ENCODE measurements around the gene C3. TPM values are rescaled to one million over a fixed set of nuclear protein-coding genes. Genes with fewer than 3 reads are reported as not detected.
A peak's percentile ranks its signal among the peaks of the same experiment; 100 is the strongest.

C3 gene
- total RNA-seq (2016; rRNA removed; fragmentation: Illumina TruSeq; extraction: Trizol) (700 and 1,455 TPM in 2 replicates), polyA plus RNA-seq (2011; rRNA removed) (6,272 and 9,798 TPM in 2 replicates), polyA minus RNA-seq (2011; rRNA and poly(A)+ RNA removed; ENCODE audit: low replicate concordance) (785 and 9,683 TPM in 2 replicates), Bru-seq, nascent RNA (percentile 98 among the genes with signal in this experiment), BruChase-seq, experiment 1, labeled RNA remaining after a 6-hour chase (percentile 99 among the genes with signal in this experiment), BruChase-seq, experiment 2, labeled RNA remaining after a 2-hour chase (percentile 98 among the genes with signal in this experiment)
- total RNA-seq (2016; cell fraction: cytosol; rRNA removed; fragmentation: Illumina TruSeq; extraction: Trizol; ENCODE audit: low read depth) = 160 and 192 TPM in 2 replicates
- 643 and 1,412 TPM in 2 replicates for total RNA-seq (2016; cell fraction: insoluble cytoplasmic fraction; rRNA removed; fragmentation: Illumina TruSeq; extraction: Trizol)
- total RNA-seq (2016; cell fraction: membrane; rRNA removed; fragmentation: Illumina TruSeq; extraction: Trizol) = 268 and 291 TPM in 2 replicates
- 1,410 and 1,846 TPM in 2 replicates for total RNA-seq (2016; cell fraction: nucleus; rRNA removed; fragmentation: Illumina TruSeq; extraction: Trizol)
- 4,601 and 7,618 TPM in 2 replicates for polyA plus RNA-seq (2011; cell fraction: cytosol; rRNA removed)
- 6,023 and 6,891 TPM in 2 replicates for polyA plus RNA-seq (2011; cell fraction: nucleus; rRNA removed)
- 3,859 and 6,494 TPM in 2 replicates for polyA plus RNA-seq (2012)
- 195 and 210 TPM in 2 replicates for polyA plus RNA-seq (2016; cell fraction: cytosol; fragmentation: Illumina TruSeq; extraction: Trizol; ENCODE audit: low read depth)
- polyA plus RNA-seq (2016; cell fraction: insoluble cytoplasmic fraction; fragmentation: Illumina TruSeq; extraction: Trizol; ENCODE audit: low read depth) = 903 and 1,023 TPM in 2 replicates
- polyA plus RNA-seq (2016; cell fraction: membrane; fragmentation: Illumina TruSeq; extraction: Trizol; ENCODE audit: low read depth) = 286 and 340 TPM in 2 replicates
- polyA plus RNA-seq (2016; cell fraction: nucleus; fragmentation: Illumina TruSeq; extraction: Trizol; ENCODE audit: insufficient read depth, low read depth) = 3,631 and 3,793 TPM in 2 replicates
- polyA minus RNA-seq (2011; cell fraction: cytosol; rRNA and poly(A)+ RNA removed) = 2,000 and 4,520 TPM in 2 replicates
- polyA minus RNA-seq (2011; cell fraction: nucleus; rRNA and poly(A)+ RNA removed) = 1,680 and 2,385 TPM in 2 replicates
- long read RNA-seq, experiment 1, full-length matches to known transcripts = 61 of 368 reads
- long read RNA-seq, experiment 1, partial matches to known transcripts = 283 of 368 reads
- long read RNA-seq, experiment 1, other reads (novel, unspliced or antisense) = 24 of 368 reads
- long read RNA-seq, experiment 2, full-length matches to known transcripts = 124 of 4,467 reads
- long read RNA-seq, experiment 2, partial matches to known transcripts = 2,345 of 4,467 reads
- long read RNA-seq, experiment 2, other reads (novel, unspliced or antisense) = 1,998 of 4,467 reads

DNA sequence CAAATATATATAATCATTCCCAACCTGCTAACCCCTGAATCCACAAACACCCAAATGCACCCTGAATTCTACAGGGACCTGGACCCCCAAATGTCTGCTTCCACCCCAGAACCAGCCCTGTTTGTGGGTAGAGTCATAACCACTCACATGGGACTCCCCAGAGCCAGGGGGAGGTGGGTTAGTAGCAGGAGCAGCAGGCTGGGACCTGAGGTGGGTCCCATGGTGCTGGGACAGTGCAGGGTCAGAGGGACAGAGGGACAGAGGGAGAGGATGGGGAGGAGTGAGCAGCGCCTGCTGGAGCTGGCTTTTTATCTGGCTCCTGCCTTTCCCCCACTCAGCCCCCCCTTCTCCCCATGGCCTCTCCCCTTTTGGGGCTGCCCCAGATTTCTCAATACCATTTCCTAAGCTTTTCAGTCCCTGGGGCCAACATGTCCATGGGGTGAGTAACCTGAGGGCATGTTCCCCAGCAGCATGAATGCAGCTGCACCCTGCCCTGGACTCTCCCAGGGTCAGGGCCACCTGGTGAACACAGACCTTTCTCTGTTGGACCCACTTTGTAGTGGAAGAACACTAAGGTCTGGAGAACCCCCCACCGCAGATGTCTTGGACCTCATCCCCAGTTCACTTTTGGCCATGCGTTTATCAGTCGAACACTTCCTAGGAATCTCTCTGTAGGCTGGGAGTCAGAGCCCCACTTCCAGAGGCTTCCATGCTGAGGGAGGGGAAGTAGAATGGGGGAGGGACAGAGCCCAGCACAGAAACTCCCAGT, at the start of gene C3:
Gene C3 (minus strand): TSS at position 282 of the 769 bp plus-strand sequence. CDS start 61 bp downstream, at position 221.
- peak within 1 kb of the TSS; percentile 94 for H3K9ac ChIP-seq (ENCODE audit: insufficient read depth, low read depth, low read length)
- H2AFZ ChIP-seq (ENCODE audit: low read length) = no peak within 1 kb of the TSS
- in situ Hi-C loops (cut with HindIII; ENCODE audit: extremely low pct_ligation_motif_present, low pct_unique_long_range_greater_than_20kb) (no loop called here), intact Hi-C loops (cut with micrococcal nuclease; ENCODE audit: unreplicated experiment) (loop anchor here (1.0 to 2.0 kb wide), 3 partner anchors 10 to 33 kb away; partner anchors contain the start of gene GPR108)
- DNase-seq (ENCODE audit: low spot score) (peak; percentile 96), ATAC-seq (peak; percentile 74), FAIRE-seq (peak; percentile 88)
- ChIA-PET POLR2A (interaction anchor here (0.6 to 8.0 kb wide), 26 partner anchors 9 to 1200 kb away, joined by 3 to 278 read pairs (median 5); partner anchors contain the start of genes ALKBH7, GPR108 and SNAPC2), CTCF (ENCODE audit: low intra/inter-chr PET ratio, low total read pairs) (interaction anchor here (0.6 kb wide), 1 partner anchor 235 kb away, joined by 5 read pairs; no protein-coding TSS in a partner anchor)
- peak within 1 kb of the TSS; percentile 79 for H3K4me2 ChIP-seq (ENCODE audit: low read depth, low read length)
- peaks cover 0 to 7% of the 10 kb centered on the region in 2 experiments; a peak in 1 of 5 replicates for H3K27me3 ChIP-seq (ENCODE audit: control insufficient read depth in 1 of 2, insufficient read depth in 2 of 2, low read length in 2 of 2)
- H4K20me1 ChIP-seq (ENCODE audit: insufficient read depth, low read length) = peaks cover 44% of the 10 kb centered on the region
- H3K4me1 ChIP-seq (ENCODE audit: insufficient read depth, low read length) = peaks cover 76% of the 10 kb centered on the region
- peaks cover 18 to 26% of the 10 kb centered on the region in 2 experiments for H3K36me3 ChIP-seq (replicated peaks in 1 of 2; ENCODE audit: control insufficient read depth in 1 of 2, insufficient read depth in 2 of 2, low read length in 2 of 2)
- peaks cover 27% of the 10 kb centered on the region for H3K79me2 ChIP-seq (ENCODE audit: insufficient read depth, low read length)
- peak within 1 kb of the TSS; percentile 90 for H3K27ac ChIP-seq (ENCODE audit: extremely low read length, insufficient read depth, low read length)
- no TSS peak for BruUV-seq (replicated peaks)
- no peaks in the 10 kb centered on the region for H3K9me3 ChIP-seq (ENCODE audit: low read length)
- peak within 1 kb of the TSS; percentile 70 to 100 (median 89) for H3K4me3 ChIP-seq (replicated peaks in 1 of 3; ENCODE audit: insufficient read depth in 1 of 3, low read depth in 2 of 3, low read length in 3 of 3)
- WGBS (ENCODE audit: low lambda C conversion rate) = 0% methylated on average over 3 of the region's 4 CpGs
- peak; percentile 83 for TF ChIP-seq TEAD3 (CRISPR knock-in tag; optimal IDR thresholded peaks at IDR 0.05; ENCODE audit: borderline replicate concordance)
- peak; percentile 60 for TF ChIP-seq ASH2L (IDR thresholded peaks at IDR 0.05; ENCODE audit: insufficient read length, low read depth, low read length)
- TF ChIP-seq GMEB2 (CRISPR knock-in tag; IDR thresholded peaks at IDR 0.05; ENCODE audit: low read depth) = 0 out of 2 replicates have a peak, but pooled peaks have one; percentile 26
- TF ChIP-seq, protein P1, sequence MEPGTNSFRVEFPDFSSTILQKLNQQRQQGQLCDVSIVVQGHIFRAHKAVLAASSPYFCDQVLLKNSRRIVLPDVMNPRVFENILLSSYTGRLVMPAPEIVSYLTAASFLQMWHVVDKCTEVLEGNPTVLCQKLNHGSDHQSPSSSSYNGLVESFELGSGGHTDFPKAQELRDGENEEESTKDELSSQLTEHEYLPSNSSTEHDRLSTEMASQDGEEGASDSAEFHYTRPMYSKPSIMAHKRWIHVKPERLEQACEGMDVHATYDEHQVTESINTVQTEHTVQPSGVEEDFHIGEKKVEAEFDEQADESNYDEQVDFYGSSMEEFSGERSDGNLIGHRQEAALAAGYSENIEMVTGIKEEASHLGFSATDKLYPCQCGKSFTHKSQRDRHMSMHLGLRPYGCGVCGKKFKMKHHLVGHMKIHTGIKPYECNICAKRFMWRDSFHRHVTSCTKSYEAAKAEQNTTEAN (CRISPR knock-in tag; conservative IDR thresholded peaks at IDR 0.05) = peak; percentile 65
- TF ChIP-seq ZNF205 (CRISPR knock-in tag; IDR thresholded peaks at IDR 0.05) = peak; percentile 90
- TF ChIP-seq, protein P2, sequence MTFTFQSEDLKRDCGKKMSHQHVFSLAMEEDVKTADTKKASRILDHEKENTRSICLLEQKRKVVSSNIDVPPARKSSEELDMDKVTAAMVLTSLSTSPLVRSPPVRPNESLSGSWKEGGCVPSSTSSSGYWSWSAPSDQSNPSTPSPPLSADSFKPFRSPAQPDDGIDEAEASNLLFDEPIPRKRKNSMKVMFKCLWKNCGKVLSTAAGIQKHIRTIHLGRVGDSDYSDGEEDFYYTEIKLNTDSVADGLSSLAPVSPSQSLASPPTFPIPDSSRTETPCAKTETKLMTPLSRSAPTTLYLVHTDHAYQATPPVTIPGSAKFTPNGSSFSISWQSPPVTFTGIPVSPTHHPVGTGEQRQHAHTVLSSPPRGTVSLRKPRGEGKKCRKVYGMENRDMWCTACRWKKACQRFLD (CRISPR knock-in tag; IDR thresholded peaks at IDR 0.05; ENCODE audit: borderline replicate concordance) = peak; percentile 83; the same call in 1 of the 2 replicates
- TF ChIP-seq ZNF496 (CRISPR knock-in tag; IDR thresholded peaks at IDR 0.05; ENCODE audit: insufficient replicate concordance) = no peak
- peak; percentile 32; the same call in 1 of the 2 replicates for TF ChIP-seq ZFX (CRISPR knock-in tag; IDR thresholded peaks at IDR 0.05; ENCODE audit: low read depth)
- TF ChIP-seq RBFOX2 (IDR thresholded peaks at IDR 0.05; ENCODE audit: low read depth, low read length) = peak; percentile 68
- no peak for TF ChIP-seq IKZF4 (CRISPR knock-in tag; IDR thresholded peaks at IDR 0.05; ENCODE audit: borderline replicate concordance, low read depth, not compliant biosample characterization)
- peak; percentile 63; the same call in 1 of the 2 replicates for TF ChIP-seq NFKB2 (CRISPR knock-in tag; IDR thresholded peaks at IDR 0.05; ENCODE audit: borderline replicate concordance)
